Stimulated activated CD4-positive, alpha-beta T cell treated with anti-CD3 and anti-CD28 coated beads, TNF-alpha, amount 100 ng/mL, for 1 hour (primary cell): ENCODE data around the gene GPRASP3.
A peak's percentile ranks its signal among the peaks of the same experiment; 100 is the strongest.

Experiments used
- DNase-seq, 3 donors: peaks; one replicate each; pipeline ENCODE4 v3.0.0-alpha.2; 2020; ENCODE audit warnings: low read depth in 3 of 3, low spot score in 1 of 3

GPRASP3 gene

GRCh38 chrX:102745857-102746584 is 25.5 kb downstream of the GPRASP3 start:
- DNase-seq, result peak in 1 of 3 donors; percentile 6

- no peak for DNase-seq
Observed at GRCh38 chrX:102765217-102765616, 44.7 kb downstream of the GPRASP3 start.

GRCh38 chrX:102765809-102766208 is 45.3 kb downstream of the GPRASP3 start:
- DNase-seq, result no peak

GRCh38 chrX:102767287-102767686 is 46.7 kb downstream of the GPRASP3 start:
- DNase-seq, result no peak

- DNase-seq, result peak; percentile 32 to 55 (median 50)
Observed at GRCh38 chrX:102768987-102769761, 48.6 kb downstream of the GPRASP3 start.
